T-helper 2 cell treated with Interferon-gamma antibody and Interleukin-4, amounts not matched to agents 5 μg/mL and 100 μg/mL, for 36 hours (primary cell): ENCODE measurements around the gene GHR.
A peak's percentile ranks its signal among the peaks of the same experiment; 100 is the strongest.
"Not testable (repeated sequence)": the region's sequence is repeated elsewhere in the genome, so short reads cannot be mapped to it uniquely, and the experiment has no call there.

Experiments used
- DNase-seq: peaks from one replicate; pipeline ENCODE4 v3.0.0; 2021; ENCODE audit warnings: low spot score
- H3K27ac Mint-ChIP-seq: one replicate; pipeline ENCODE4 v1.8.0; 2021; ENCODE audit warnings: mild to moderate bottlenecking, mixed read lengths
- H3K27me3 Mint-ChIP-seq: one replicate; pipeline ENCODE4 v1.8.0; 2021; ENCODE audit warnings: low read depth, mixed read lengths
- H3K36me3 Mint-ChIP-seq: one replicate; pipeline ENCODE4 v1.8.0; 2021; ENCODE audit warnings: low read depth, mixed read lengths
- H3K4me1 Mint-ChIP-seq: one replicate; pipeline ENCODE4 v1.8.0; 2021; ENCODE audit warnings: low read depth, mixed read lengths
- H3K4me3 Mint-ChIP-seq: one replicate; pipeline ENCODE4 v1.8.0; 2022; ENCODE audit warnings: mild to moderate bottlenecking, moderate library complexity, mixed read lengths
- H3K9me3 Mint-ChIP-seq: one replicate; pipeline ENCODE4 v1.8.0; 2021; ENCODE audit warnings: mixed read lengths

The GHR gene

DNA sequence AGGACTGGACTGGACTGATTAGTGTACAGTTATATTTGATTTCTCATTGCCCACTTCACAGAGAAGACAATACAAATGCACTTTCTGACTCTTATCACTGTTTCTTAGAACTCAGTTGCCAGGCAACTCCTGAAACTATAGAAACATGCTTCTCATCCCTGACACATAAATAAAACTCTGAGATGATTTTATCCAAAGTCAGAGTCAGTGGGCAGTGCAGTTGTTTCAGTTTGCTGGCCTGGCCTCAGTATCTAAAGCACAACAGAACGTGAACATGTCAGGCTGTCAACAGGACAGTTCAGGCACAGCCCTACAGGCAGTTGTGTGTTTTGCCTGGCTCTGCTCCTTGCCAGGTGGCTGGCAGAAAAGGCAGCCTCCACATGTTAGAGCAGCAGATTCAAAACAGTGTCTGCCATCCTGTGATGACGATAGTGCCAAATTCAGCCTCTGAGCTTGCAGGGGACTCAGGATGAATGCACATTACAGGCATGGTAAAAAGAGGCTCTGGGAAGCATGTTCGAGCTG is 268.2 kb downstream of the GHR start:
- no peak for DNase-seq
- Mint-ChIP-seq H3K36me3 (no peaks in the 10 kb centered on the region), H3K9me3 (no peaks in the 10 kb centered on the region), H3K4me1 (no peaks in the 10 kb centered on the region), H3K27ac (no peak overlapping the region), H3K4me3 (no peak overlapping the region), H3K27me3 (peaks cover 20% of the 10 kb centered on the region)

GRCh38 chr5:42701351-42702059 is 278.3 kb downstream of the GHR start:
- H3K27ac Mint-ChIP-seq: no peak overlapping the region
- H3K9me3 Mint-ChIP-seq: no peaks in the 10 kb centered on the region
- H3K36me3 Mint-ChIP-seq: no peaks in the 10 kb centered on the region
- peaks cover 51% of the 10 kb centered on the region for H3K27me3 Mint-ChIP-seq
- DNase-seq: no peak
- H3K4me1 Mint-ChIP-seq: no peaks in the 10 kb centered on the region
- H3K4me3 Mint-ChIP-seq: no peak overlapping the region

DNA sequence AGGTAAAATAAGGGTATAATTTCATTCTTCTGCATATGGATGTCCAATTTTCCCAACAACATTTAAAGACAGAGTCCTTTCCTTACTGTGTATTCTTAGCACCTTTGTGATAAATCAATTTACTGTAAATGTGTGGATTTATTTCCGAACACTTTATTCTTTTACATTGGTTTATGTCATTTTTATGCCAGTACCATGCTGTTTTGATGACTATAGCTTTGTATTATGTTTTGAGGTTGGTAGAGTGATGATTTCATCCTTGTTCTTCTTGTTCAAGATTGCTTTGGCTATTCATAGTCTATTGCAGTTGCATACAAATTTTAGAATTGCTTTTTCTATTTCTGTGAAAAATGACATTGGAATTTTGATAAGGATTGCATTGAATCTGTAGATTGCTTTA is 280.0 kb downstream of the GHR start:
- Mint-ChIP-seq H3K9me3 (no peaks in the 10 kb centered on the region), H3K27me3 (peaks cover 51% of the 10 kb centered on the region), H3K36me3 (no peaks in the 10 kb centered on the region), H3K4me3 (no peak overlapping the region), H3K27ac (no peak overlapping the region), H3K4me1 (no peaks in the 10 kb centered on the region)
- DNase-seq: no peak

GRCh38 chr5:42715785-42716184 is 292.5 kb downstream of the GHR start:
- H3K4me1 Mint-ChIP-seq: peaks cover 29% of the 10 kb centered on the region
- DNase-seq: no peak
- H3K27me3 Mint-ChIP-seq: peaks cover 50% of the 10 kb centered on the region

GRCh38 chr5:42718591-42718990 is 295.4 kb downstream of the GHR start:
- peaks cover 3% of the 10 kb centered on the region for H3K36me3 Mint-ChIP-seq
- DNase-seq: peak; percentile 56
- peaks cover 45% of the 10 kb centered on the region for H3K27me3 Mint-ChIP-seq
- H3K4me1 Mint-ChIP-seq: peaks cover 45% of the 10 kb centered on the region
- H3K9me3 Mint-ChIP-seq: no peaks in the 10 kb centered on the region
- H3K27ac Mint-ChIP-seq: peak overlapping the region; percentile 63
- peak overlapping the region; percentile 57 for H3K4me3 Mint-ChIP-seq

More at GRCh38 chr5:42715785-42716184, 292.5 kb downstream of the GHR start:
- H3K4me3 Mint-ChIP-seq: no peak overlapping the region
- H3K36me3 Mint-ChIP-seq: peaks cover 1% of the 10 kb centered on the region
- no peaks in the 10 kb centered on the region for H3K9me3 Mint-ChIP-seq
- H3K27ac Mint-ChIP-seq: no peak overlapping the region

- H3K4me1 Mint-ChIP-seq: peaks cover 46% of the 10 kb centered on the region
- peak overlapping the region; percentile 63 for H3K27ac Mint-ChIP-seq
- no peak for DNase-seq
- H3K9me3 Mint-ChIP-seq: no peaks in the 10 kb centered on the region
- peaks cover 4% of the 10 kb centered on the region for H3K36me3 Mint-ChIP-seq
- peaks cover 43% of the 10 kb centered on the region for H3K27me3 Mint-ChIP-seq
- peak overlapping the region; percentile 57 for H3K4me3 Mint-ChIP-seq
Measured at GRCh38 chr5:42719034-42719433, 295.8 kb downstream of the GHR start.

- Mint-ChIP-seq H3K27me3 (peaks cover 41% of the 10 kb centered on the region), H3K9me3 (no peaks in the 10 kb centered on the region), H3K4me1 (peaks cover 46% of the 10 kb centered on the region), H3K27ac (peak overlapping the region; percentile 85), H3K36me3 (peaks cover 4% of the 10 kb centered on the region), H3K4me3 (peak overlapping the region; percentile 77)
- DNase-seq: peak; percentile 11
Measured at GRCh38 chr5:42720251-42720650, 297.0 kb downstream of the GHR start.

GRCh38 chr5:42721484-42721883 is 298.2 kb downstream of the GHR start:
- Mint-ChIP-seq H3K4me1 (peaks cover 40% of the 10 kb centered on the region), H3K36me3 (peaks cover 4% of the 10 kb centered on the region), H3K4me3 (peak overlapping the region; percentile 45), H3K27ac (no peak overlapping the region), H3K27me3 (peaks cover 45% of the 10 kb centered on the region), H3K9me3 (no peaks in the 10 kb centered on the region)
- no peak for DNase-seq

GRCh38 chr5:42734531-42735058 is 311.4 kb downstream of the GHR start:
- not testable (repeated sequence) for H3K9me3 Mint-ChIP-seq, DNase-seq, H3K4me3 Mint-ChIP-seq, H3K27ac Mint-ChIP-seq, H3K36me3 Mint-ChIP-seq, H3K4me1 Mint-ChIP-seq
- peaks cover 22% of the 10 kb centered on the region for H3K27me3 Mint-ChIP-seq

- H3K4me1 Mint-ChIP-seq: peaks cover 3% of the 10 kb centered on the region
- no peak overlapping the region for H3K4me3 Mint-ChIP-seq
- H3K9me3 Mint-ChIP-seq: no peaks in the 10 kb centered on the region
- DNase-seq: no peak
- H3K36me3 Mint-ChIP-seq: peaks cover 3% of the 10 kb centered on the region
- H3K27me3 Mint-ChIP-seq: peaks cover 13% of the 10 kb centered on the region
- H3K27ac Mint-ChIP-seq: no peak overlapping the region
Measured at GRCh38 chr5:42740920-42741319, 317.7 kb downstream of the GHR start.

DNA sequence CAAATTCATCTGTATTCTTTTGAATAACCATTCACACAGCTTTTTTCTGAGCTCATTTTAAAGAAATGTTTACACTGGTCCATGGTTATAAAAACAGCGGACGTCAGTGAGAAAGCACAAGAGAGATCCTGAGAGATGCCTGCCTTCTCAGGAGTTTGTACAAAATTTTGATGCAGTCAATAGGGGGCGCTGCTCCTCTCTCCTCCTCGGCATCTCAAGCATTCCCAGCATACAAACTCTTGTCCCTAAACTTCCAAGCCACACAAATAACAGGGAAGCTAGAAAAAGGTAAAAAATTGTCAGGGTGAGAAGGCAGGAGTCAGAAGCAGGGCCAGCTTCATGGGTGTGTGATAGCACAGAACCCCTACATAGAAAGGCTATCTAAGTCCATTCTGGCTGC is 322.2 kb downstream of the GHR start:
- no peak overlapping the region for H3K4me3 Mint-ChIP-seq
- H3K27ac Mint-ChIP-seq: no peak overlapping the region
- peaks cover 3% of the 10 kb centered on the region for H3K36me3 Mint-ChIP-seq
- no peaks in the 10 kb centered on the region for H3K9me3 Mint-ChIP-seq
- peaks cover 11% of the 10 kb centered on the region for H3K4me1 Mint-ChIP-seq
- H3K27me3 Mint-ChIP-seq: peaks cover 16% of the 10 kb centered on the region
- DNase-seq: no peak

DNA sequence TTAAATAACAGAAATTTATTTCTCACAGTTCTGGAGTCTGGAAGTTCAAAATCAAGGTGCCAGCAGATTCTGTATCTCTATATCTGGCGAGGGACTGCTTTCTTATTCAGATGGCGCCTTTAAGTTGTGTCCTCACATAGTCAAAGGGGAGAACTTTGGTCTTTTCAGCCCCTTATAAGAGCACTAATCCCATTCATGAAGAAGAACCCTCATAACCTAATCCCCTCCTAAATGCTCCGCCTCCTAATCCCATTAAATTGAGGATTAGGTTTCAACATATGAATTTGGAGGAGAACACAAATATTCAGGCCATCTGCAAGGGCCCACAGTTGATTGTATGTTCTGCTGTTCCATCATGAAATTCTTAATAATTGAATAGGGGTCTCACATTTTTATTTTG is 322.6 kb downstream of the GHR start:
- DNase-seq: no peak

DNA sequence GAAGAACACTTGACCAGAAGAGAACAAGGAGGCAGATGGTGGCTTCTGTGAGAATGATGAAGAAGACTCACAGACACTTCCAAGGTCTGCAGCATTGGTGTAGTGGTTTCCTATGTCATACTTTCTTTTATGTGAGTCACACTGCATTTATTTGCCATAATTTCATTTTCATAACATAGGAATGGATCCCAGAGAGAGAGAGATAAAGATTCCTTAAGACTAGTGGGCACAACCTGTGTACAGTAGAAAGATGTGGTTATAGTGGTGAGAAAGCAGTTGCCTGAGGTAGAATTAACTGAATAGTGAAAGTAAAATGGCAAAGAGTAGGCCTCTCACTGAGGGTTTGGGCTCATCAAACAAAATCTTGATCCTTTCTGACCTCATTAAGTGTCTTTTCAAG is 325.8 kb downstream of the GHR start:
- H3K36me3 Mint-ChIP-seq: no peaks in the 10 kb centered on the region

More for the DNA sequence above, 322.6 kb downstream of the GHR start:
- Mint-ChIP-seq H3K27ac (no peak overlapping the region), H3K36me3 (peaks cover 3% of the 10 kb centered on the region), H3K9me3 (no peaks in the 10 kb centered on the region), H3K4me1 (peaks cover 11% of the 10 kb centered on the region), H3K27me3 (peaks cover 16% of the 10 kb centered on the region), H3K4me3 (no peak overlapping the region)

GRCh38 chr5:42750507-42750906 is 327.3 kb downstream of the GHR start:
- Mint-ChIP-seq H3K27ac (no peak overlapping the region), H3K4me3 (no peak overlapping the region), H3K36me3 (no peaks in the 10 kb centered on the region), H3K9me3 (no peaks in the 10 kb centered on the region), H3K4me1 (peaks cover 8% of the 10 kb centered on the region), H3K27me3 (peaks cover 10% of the 10 kb centered on the region)
- DNase-seq: no peak

More for the DNA sequence above, 325.8 kb downstream of the GHR start:
- Mint-ChIP-seq H3K9me3 (no peaks in the 10 kb centered on the region), H3K27me3 (peaks cover 11% of the 10 kb centered on the region), H3K4me3 (no peak overlapping the region), H3K27ac (no peak overlapping the region), H3K4me1 (peaks cover 11% of the 10 kb centered on the region)
- DNase-seq: no peak
